K562 (cell line): ENCODE results near the gene OSBP2. TPM values are rescaled to one million over a fixed set of nuclear protein-coding genes. Genes with fewer than 3 reads are reported as not detected.

Experiments
- ATAC-seq: fragments of 200-7000 bp; cut with Tn5 transposase; 3 replicates; pipeline ENCODE4 v1.9.1; 2020; ENCODE audit warnings: moderate library complexity
- BruUV-seq: library from RNA; stranded (reverse); fragments of 400-500 nt; replicated peaks from 2 replicates; lab custom pipeline; 2021; lab: Mats Ljungman, UMichigan
- CTCF ChIA-PET: fragments of 300-600 bp; formaldehyde crosslinking; extraction: SDS; loops from one replicate; lab custom pipeline; 2021; ENCODE audit warnings: low intra/inter-chr PET ratio; lab: Yijun Ruan, JAX
- POLR2A ChIA-PET: fragments of 300-600, 350-650 bp; sonication (Branson Sonifier 250); formaldehyde crosslinking; extraction: SDS; loops from one replicate; lab custom pipeline; 2021; ENCODE audit warnings: antibody characterized with exemption, inconsistent platforms; lab: Yijun Ruan, JAX
- DNase-seq, 4 experiments: peaks; one replicate each; pipeline versions ENCODE4 v3.0.0 to v3.0.0-alpha.2; 2011 to 2018; ENCODE audit warnings: low spot score in 3 of 4, mixed read lengths in 3 of 4; ENCODE audit errors: extremely low read depth in 1 of 4
- FAIRE-seq: peaks from 2 replicates; lab custom pipeline; 2011; peaks lifted over from hg19 to GRCh38; lab: Jason Lieb, UNC
- H2AFZ ChIP-seq: 2 replicates; pipeline ENCODE4 v1.6.0; 2011; ENCODE audit warnings: low read depth, low read length, control low read depth, inconsistent platforms
- H3K27ac ChIP-seq: fragments of 200-600 bp; 3 replicates; pipeline ENCODE4 v1.8.0; 2011; ENCODE audit warnings: low read depth, mild to moderate bottlenecking, control low read depth, inconsistent platforms, low read length, moderate library complexity, mixed read lengths; ENCODE audit errors: extremely low read depth
- H3K27me3 ChIP-seq, 2 experiments: fragments of 300-600 bp in 1 of 2; 2 replicates in 1 of 2; 3 replicates in 1 of 2; pipeline versions ENCODE4 v1.6.0 to v1.8.0; 2011; ENCODE audit warnings: inconsistent platforms in 2 of 2, low read length in 2 of 2, mild to moderate bottlenecking in 1 of 2, mixed read lengths in 1 of 2, moderate library complexity in 1 of 2; ENCODE audit not compliant: control insufficient read depth in 2 of 2, insufficient read depth in 2 of 2
- H3K36me3 ChIP-seq: fragments of 300-600 bp; 3 replicates; pipeline ENCODE4 v1.8.0; 2011; ENCODE audit warnings: mild to moderate bottlenecking, low read length, inconsistent platforms; ENCODE audit not compliant: control insufficient read depth, insufficient read depth
- H3K4me1 ChIP-seq, 2 experiments: fragments of 200-600 bp in 1 of 2; replicated peaks in 1 of 2; 2 replicates in 1 of 2; 3 replicates in 1 of 2; pipeline versions ENCODE4 v1.5.1 to v1.8.0; 2011; ENCODE audit warnings: inconsistent platforms in 2 of 2, low read length in 2 of 2, mild to moderate bottlenecking in 1 of 2, mixed read lengths in 1 of 2, moderate library complexity in 1 of 2; ENCODE audit not compliant: control insufficient read depth in 2 of 2, insufficient read depth in 2 of 2
- H3K4me2 ChIP-seq: 2 replicates; pipeline ENCODE4 v1.6.1; 2011; ENCODE audit warnings: low read length, control low read depth, inconsistent platforms, mixed read lengths; ENCODE audit not compliant: insufficient read depth
- H3K4me3 ChIP-seq: fragments of 200-600 bp; sonication (generic), shearing (Covaris generic); 2 replicates; pipeline ENCODE4 v1.5.1; 2016; ENCODE audit warnings: control low read depth, inconsistent platforms
- H3K79me2 ChIP-seq: fragments of 200-600 bp; 3 replicates; pipeline ENCODE4 v1.8.0; 2011; ENCODE audit warnings: low read length, inconsistent platforms; ENCODE audit not compliant: control insufficient read depth, insufficient read depth
- H3K9ac ChIP-seq, 2 experiments: 2 replicates each; pipeline versions ENCODE4 v1.6.0 to v1.6.1; 2011; ENCODE audit warnings: low read depth in 2 of 2, low read length in 2 of 2, control low read depth in 1 of 2, inconsistent platforms in 1 of 2, mild to moderate bottlenecking in 1 of 2, mixed read lengths in 1 of 2; ENCODE audit not compliant: insufficient read depth in 1 of 2
- H3K9me1 ChIP-seq: one replicate; pipeline ENCODE4 v1.6.0; 2011; ENCODE audit warnings: inconsistent platforms, mild to moderate bottlenecking, low read length, moderate library complexity; ENCODE audit not compliant: control insufficient read depth, insufficient read depth
- H3K9me3 ChIP-seq: replicated peaks from 2 replicates; pipeline ENCODE4 v1.5.1; 2011; ENCODE audit warnings: low read depth, low read length, inconsistent platforms; ENCODE audit not compliant: control insufficient read depth, insufficient read depth
- H4K20me1 ChIP-seq: replicated peaks from 2 replicates; pipeline ENCODE4 v1.6.1; 2011; ENCODE audit warnings: low read length, inconsistent platforms, mixed read lengths; ENCODE audit not compliant: control insufficient read depth, insufficient read depth
- HSF4 ChIP-seq: fragments of 250-450 bp; sonication (Bioruptor Pico); IDR thresholded peaks from 2 replicates; pipeline ENCODE4 v2.1.2; 2022; ENCODE audit warnings: mild to moderate bottlenecking, moderate library complexity, borderline replicate concordance
- NR0B1 ChIP-seq: fragments of 450-650 bp; IDR thresholded peaks from one replicate; pipeline ENCODE4 v1.6.1; 2018; ENCODE audit warnings: mild to moderate bottlenecking, moderate library complexity; ENCODE audit not compliant: partially characterized antibody
- POLR2H ChIP-seq: IDR thresholded peaks from 2 replicates; pipeline ENCODE4 v1.6.1; 2016; ENCODE audit warnings: missing genetic modification characterization, low read depth, mild to moderate bottlenecking, control low read depth, missing compliant biosample characterization, moderate library complexity
- SNRNP70 ChIP-seq: fragments of 200-400 bp; formaldehyde crosslinking; optimal IDR thresholded peaks from 2 replicates; pipeline ENCODE3; 2017; ENCODE audit warnings: low read depth, low read length
- TBP ChIP-seq: optimal IDR thresholded peaks from 2 replicates; pipeline ENCODE3; 2011; ENCODE audit warnings: low read depth, low read length, improper control_type of control experiment
- TSC22D4 ChIP-seq: fragments of 450-650 bp; IDR thresholded peaks from 2 replicates; pipeline ENCODE4 v1.6.1; 2016; ENCODE audit warnings: missing genetic modification characterization, missing biosample characterization, control low read depth
- ZNF133 ChIP-seq: fragments of 250-450 bp; sonication (Bioruptor Pico); IDR thresholded peaks from 2 replicates; pipeline ENCODE4 v1.4.0; 2020; ENCODE audit warnings: mild to moderate bottlenecking
- WGBS: fragments of 100-300 bp; shearing (Covaris generic); methylation state at CpG from one replicate; pipeline ENCODE4 v1.1.6; 2016; ENCODE audit warnings: low coverage, mixed read lengths; ENCODE audit not compliant: insufficient coverage; ENCODE audit errors: missing lambda C conversion rate; 5-methylcytosine and 5-hydroxymethylcytosine counted together
- in situ Hi-C: fragments of 300-500 bp; cut with MboI; formaldehyde crosslinking; loops from 4 replicates; pipeline ENCODE4 v1.15.0; 2018; ENCODE audit warnings: inconsistent platforms, mixed read lengths
- intact Hi-C: fragments of 100-400 bp; cut with micrococcal nuclease; formaldehyde crosslinking; loops from 2 replicates; pipeline ENCODE4 v1.14.2; 2022
- polyA plus RNA-seq, 8 experiments: library from polyadenylated mRNA; depleted of rRNA in 4 of 8; stranded (reverse) in 5 of 8; unstranded in 3 of 8; fragments of >200 nt; fragmentation: Nextera tagmentation in 2 of 8; fragmentation: Illumina TruSeq in 1 of 8; extraction: Ambion mirVana in 2 of 8; extraction: Trizol in 1 of 8; gene quantifications; 2 replicates each; pipeline versions ENCODE4 v1.2.1 to v1.2.3, GENCODE V29; 2011 to 2014; ENCODE audit warnings: inconsistent platforms in 1 of 8, missing spikeins in 1 of 8
- total RNA-seq, 7 experiments: library from RNA; depleted of rRNA in 6 of 7; stranded (reverse); fragments of >200 nt in 6 of 7; fragmentation: Illumina TruSeq in 2 of 7; extraction: Trizol in 2 of 7; gene quantifications; 2 replicates each; pipeline versions ENCODE4 v1.2.1 to v1.2.3, GENCODE V29; 2011 to 2021; ENCODE audit warnings: low replicate concordance in 1 of 7
- TF ChIP-seq, protein P1 (sequence below): sonication (generic); formaldehyde crosslinking; IDR thresholded peaks from 2 replicates; pipeline ENCODE4 v1.8.1; 2022; ENCODE audit warnings: missing genetic modification reagents
- TF ChIP-seq, protein P2 (sequence below): fragments of 250-450 bp; sonication (Bioruptor Pico); IDR thresholded peaks from 2 replicates; pipeline ENCODE4 v1.8.0; 2022; ENCODE audit warnings: moderate library complexity, mild to moderate bottlenecking, inconsistent platforms
- TF ChIP-seq, protein P3 (sequence below), 2 experiments: fragments of 200-800 bp in 1 of 2; sonication (Bioruptor generic) in 1 of 2; sonication (generic) in 1 of 2; formaldehyde crosslinking in 1 of 2; IDR thresholded peaks in 1 of 2; conservative IDR thresholded peaks in 1 of 2; 2 replicates each; pipeline versions ENCODE4 v1.5.0 to v1.6.1; 2016 to 2020; ENCODE audit warnings: missing compliant biosample characterization in 1 of 2, missing genetic modification characterization in 1 of 2, missing genetic modification reagents in 1 of 2

Gene OSBP2
- total and polyA plus RNA-seq, 9 of the 15 experiments (the other 6 are each of a cell fraction or from before 2014, with no cell fraction given) = 0.52 to 29.5 (median 21.6) TPM

DNA sequence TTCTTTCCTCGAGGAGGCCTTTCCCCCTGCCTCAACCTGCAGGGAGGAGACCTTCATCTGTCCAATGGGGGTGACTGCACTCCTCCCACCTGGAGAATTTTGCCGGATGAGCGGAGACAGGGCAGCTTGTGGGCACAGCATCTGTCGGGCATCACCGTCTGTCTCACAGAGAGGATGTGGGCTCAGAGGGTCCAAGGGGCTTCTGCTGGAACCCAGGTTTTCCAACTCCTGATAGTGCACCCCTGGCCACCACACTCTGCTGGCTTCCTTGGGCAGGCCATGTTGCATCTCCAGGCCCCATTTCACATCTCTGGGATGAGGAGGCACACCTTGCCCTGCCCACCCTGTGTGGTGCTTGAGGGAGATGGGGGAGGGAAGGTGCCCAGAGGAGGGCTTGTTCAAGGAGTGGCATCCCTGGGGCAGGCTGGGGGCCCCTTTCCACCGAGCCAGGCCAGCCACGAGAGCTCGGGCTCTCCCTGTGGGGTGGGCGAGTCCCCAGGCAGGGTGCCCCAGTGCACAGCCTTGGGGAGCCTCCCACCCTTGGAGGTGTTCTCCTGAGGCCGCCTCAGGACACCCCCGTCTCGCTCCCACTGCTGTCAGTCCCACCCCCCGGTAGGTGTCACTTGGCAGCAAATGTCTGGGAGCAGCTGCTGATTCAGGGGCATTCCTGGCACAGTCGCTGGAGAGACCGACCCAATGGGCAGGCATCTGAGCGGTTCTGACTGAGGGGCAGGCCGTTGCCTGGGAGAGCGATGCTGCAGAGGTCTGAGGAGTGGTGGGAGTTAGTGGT lies 189.7 kb downstream of the OSBP2 start (continued):
- TF ChIP-seq, protein P1, sequence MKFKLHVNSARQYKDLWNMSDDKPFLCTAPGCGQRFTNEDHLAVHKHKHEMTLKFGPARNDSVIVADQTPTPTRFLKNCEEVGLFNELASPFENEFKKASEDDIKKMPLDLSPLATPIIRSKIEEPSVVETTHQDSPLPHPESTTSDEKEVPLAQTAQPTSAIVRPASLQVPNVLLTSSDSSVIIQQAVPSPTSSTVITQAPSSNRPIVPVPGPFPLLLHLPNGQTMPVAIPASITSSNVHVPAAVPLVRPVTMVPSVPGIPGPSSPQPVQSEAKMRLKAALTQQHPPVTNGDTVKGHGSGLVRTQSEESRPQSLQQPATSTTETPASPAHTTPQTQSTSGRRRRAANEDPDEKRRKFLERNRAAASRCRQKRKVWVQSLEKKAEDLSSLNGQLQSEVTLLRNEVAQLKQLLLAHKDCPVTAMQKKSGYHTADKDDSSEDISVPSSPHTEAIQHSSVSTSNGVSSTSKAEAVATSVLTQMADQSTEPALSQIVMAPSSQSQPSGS = no peak
- TF ChIP-seq, protein P2, sequence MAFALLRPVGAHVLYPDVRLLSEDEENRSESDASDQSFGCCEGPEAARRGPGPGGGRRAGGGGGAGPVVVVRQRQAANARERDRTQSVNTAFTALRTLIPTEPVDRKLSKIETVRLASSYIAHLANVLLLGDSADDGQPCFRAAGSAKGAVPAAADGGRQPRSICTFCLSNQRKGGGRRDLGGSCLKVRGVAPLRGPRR = no peak
- TF ChIP-seq TBP = no peak

GRCh38 chr22:30885001-30885366 lies 190.3 kb downstream of the OSBP2 start:
- TF ChIP-seq NR0B1 (no peak), SNRNP70 (no peak), ZNF133 (CRISPR knock-in tag) (no peak), POLR2H (tag) (no peak), HSF4 (no peak), TSC22D4 (no peak)
- TF ChIP-seq, protein P3, sequence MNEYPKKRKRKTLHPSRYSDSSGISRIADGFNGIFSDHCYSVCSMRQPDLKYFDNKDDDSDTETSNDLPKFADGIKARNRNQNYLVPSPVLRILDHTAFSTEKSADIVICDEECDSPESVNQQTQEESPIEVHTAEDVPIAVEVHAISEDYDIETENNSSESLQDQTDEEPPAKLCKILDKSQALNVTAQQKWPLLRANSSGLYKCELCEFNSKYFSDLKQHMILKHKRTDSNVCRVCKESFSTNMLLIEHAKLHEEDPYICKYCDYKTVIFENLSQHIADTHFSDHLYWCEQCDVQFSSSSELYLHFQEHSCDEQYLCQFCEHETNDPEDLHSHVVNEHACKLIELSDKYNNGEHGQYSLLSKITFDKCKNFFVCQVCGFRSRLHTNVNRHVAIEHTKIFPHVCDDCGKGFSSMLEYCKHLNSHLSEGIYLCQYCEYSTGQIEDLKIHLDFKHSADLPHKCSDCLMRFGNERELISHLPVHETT (CRISPR knock-in tag; conservative IDR thresholded peaks at IDR 0.05 in 1 of 2, IDR thresholded peaks at IDR 0.05 in 1 of 2) = no peak
- WGBS = 80% methylated on average over 1 of the region's 5 CpGs
- peaks cover 20 to 51% of the 10 kb centered on the region in 2 experiments for H3K4me1 ChIP-seq
- FAIRE-seq = no peak
- no peak overlapping the region for H3K4me3 ChIP-seq
- H3K9ac ChIP-seq = peak overlapping the region in 1 of 2 experiments; percentile 64; a peak in 2 of 4 replicates
- in situ Hi-C loops = no loop called here
- ChIA-PET POLR2A (interaction anchor here (0.6 kb wide), 2 partner anchors 10 to 17 kb away, joined by 4 read pairs; no protein-coding TSS in a partner anchor), CTCF (no interaction called here)
- peaks cover 34% of the 10 kb centered on the region; the same call in 2 of the 3 replicates for H3K36me3 ChIP-seq
- DNase-seq = no peak
- H3K79me2 ChIP-seq = peaks cover 38% of the 10 kb centered on the region
- H2AFZ ChIP-seq = no peak overlapping the region
- intact Hi-C loops = no loop called here
- H3K4me2 ChIP-seq = no peak overlapping the region
- H4K20me1 ChIP-seq = 0 out of 2 replicates have a peak, but pooled peaks cover 6% of the 10 kb centered on the region
- no TSS peak for BruUV-seq
- H3K27me3 ChIP-seq = no peaks in the 10 kb centered on the region
- no peak overlapping the region for H3K27ac ChIP-seq
- no peaks in the 10 kb centered on the region for H3K9me3 ChIP-seq
- ATAC-seq = no peak
- H3K9me1 ChIP-seq = no peaks in the 10 kb centered on the region
